ENCODE data around the gene HLA-DMB.
A peak's percentile ranks its signal among the peaks of the same experiment; 100 is the strongest.

Gene HLA-DMB

GRCh38 chr6:32940656-32941213 is at the start of gene HLA-DMB:
Gene HLA-DMB (minus strand): TSS chr6:32941028. CDS start chr6:32940807, 221 bp downstream.
- peak; percentile 54 for DNase-seq

- DNase-seq = no peak
These were observed 48.5 kb upstream of the HLA-DMB start for GRCh38 chr6:32989368-32989767.

GRCh38 chr6:32984622-32985389 is 44.0 kb upstream of the HLA-DMB start:
- DNase-seq = peak; percentile 88

- no peak for DNase-seq
These were observed 43.3 kb upstream of the HLA-DMB start for GRCh38 chr6:32983964-32984621.

- no peak for DNase-seq
These were observed 42.6 kb upstream of the HLA-DMB start for GRCh38 chr6:32983493-32983848.

- DNase-seq = no peak
These were observed 42.1 kb upstream of the HLA-DMB start for GRCh38 chr6:32982702-32983492.

- DNase-seq = no peak
These were observed 41.4 kb upstream of the HLA-DMB start for GRCh38 chr6:32982084-32982701.

- DNase-seq = no peak
These were observed 39.7 kb upstream of the HLA-DMB start for GRCh38 chr6:32980488-32981038.

GRCh38 chr6:32979720-32980487 is 39.1 kb upstream of the HLA-DMB start:
- no peak for DNase-seq

- DNase-seq = no peak
These were observed 37.1 kb upstream of the HLA-DMB start for GRCh38 chr6:32977953-32978324.

GRCh38 chr6:32977272-32977952 is 36.6 kb upstream of the HLA-DMB start:
- no peak for DNase-seq

- DNase-seq = no peak
These were observed 35.7 kb upstream of the HLA-DMB start for GRCh38 chr6:32976334-32977069.

- no peak for DNase-seq
These were observed 35.1 kb upstream of the HLA-DMB start for GRCh38 chr6:32975886-32976285.

GRCh38 chr6:32974541-32975308 is 33.9 kb upstream of the HLA-DMB start:
- no peak for DNase-seq

GRCh38 chr6:32974016-32974333 is 33.1 kb upstream of the HLA-DMB start:
- DNase-seq = no peak

GRCh38 chr6:32973144-32974015 is 32.6 kb upstream of the HLA-DMB start:
- no peak for DNase-seq

GRCh38 chr6:32972353-32973143 is 31.7 kb upstream of the HLA-DMB start:
- DNase-seq = no peak
